HG02571 (cell line): ENCODE data around the gene PCDHGA8.
"Not testable (repeated sequence)": the region's sequence is repeated elsewhere in the genome, so short reads cannot be mapped to it uniquely, and the experiment has no call there.

ENCODE experiments used
- ATAC-seq: cut with Tn5 transposase; IDR thresholded peaks from one replicate; pipeline ENCODE4 v1.9.1; 2021; ENCODE audit warnings: mild to moderate bottlenecking, moderate library complexity; ENCODE audit not compliant: unreplicated experiment

The PCDHGA8 gene

GRCh38 chr5:141392429-141393198 is at the start of gene PCDHGA8:
Gene PCDHGA8, plus strand, starts transcription at chr5:141392633. Its CDS starts 181 bp downstream, at chr5:141392814.
- ATAC-seq = no peak

- ATAC-seq = no peak
Observed at GRCh38 chr5:141342773-141343172, 49.7 kb upstream of the PCDHGA8 start.

GRCh38 chr5:141343242-141343952 is 49.0 kb upstream of the PCDHGA8 start, which contains the start of gene PCDHGA3:
Gene PCDHGA3, plus strand, starts transcription at chr5:141343829. Its CDS starts 205 bp downstream, at chr5:141344034.
- ATAC-seq = no peak

GRCh38 chr5:141343953-141344463 is 48.4 kb upstream of the PCDHGA8 start:
- ATAC-seq = no peak

GRCh38 chr5:141345327-141345726 is 47.1 kb upstream of the PCDHGA8 start:
- ATAC-seq = no peak

GRCh38 chr5:141346017-141346416 is 46.4 kb upstream of the PCDHGA8 start:
- not testable (repeated sequence) for ATAC-seq

- no peak for ATAC-seq
Observed at GRCh38 chr5:141349917-141350619, 42.4 kb upstream of the PCDHGA8 start, which contains the start of gene PCDHGB1. Gene PCDHGB1, plus strand, starts transcription at chr5:141350099. Its CDS starts 162 bp downstream, at chr5:141350261.

GRCh38 chr5:141351591-141351990 is 40.8 kb upstream of the PCDHGA8 start:
- no peak for ATAC-seq

GRCh38 chr5:141354900-141355469 is 37.4 kb upstream of the PCDHGA8 start, which contains the start of gene PCDHGA4:
Gene PCDHGA4, plus strand, starts transcription at chr5:141355021. Its CDS starts 87 bp downstream, at chr5:141355108.
- ATAC-seq = no peak

GRCh38 chr5:141355641-141356040 is 36.8 kb upstream of the PCDHGA8 start:
- no peak for ATAC-seq

GRCh38 chr5:141356133-141356532 is 36.3 kb upstream of the PCDHGA8 start:
- ATAC-seq = no peak

- no peak for ATAC-seq
Observed at GRCh38 chr5:141356950-141357349, 35.5 kb upstream of the PCDHGA8 start.

- no peak for ATAC-seq
Observed at GRCh38 chr5:141359790-141360426, 32.5 kb upstream of the PCDHGA8 start, which contains the start of gene PCDHGB2. Gene PCDHGB2, plus strand, starts transcription at chr5:141359994. Its CDS starts 142 bp downstream, at chr5:141360136.

- no peak for ATAC-seq
Observed at GRCh38 chr5:141360685-141361084, 31.7 kb upstream of the PCDHGA8 start.

GRCh38 chr5:141362719-141363118 is 29.7 kb upstream of the PCDHGA8 start:
- ATAC-seq = no peak

GRCh38 chr5:141363952-141364660 is 28.3 kb upstream of the PCDHGA8 start, which contains the start of gene PCDHGA5:
Gene PCDHGA5, plus strand, starts transcription at chr5:141364162. Its CDS starts 169 bp downstream, at chr5:141364331.
- no peak for ATAC-seq

- no peak for ATAC-seq
Observed at GRCh38 chr5:141366016-141366896, 26.2 kb upstream of the PCDHGA8 start.
